WTC11 (cell line): ENCODE measurements around the gene GNAL. TPM values are rescaled to one million over a fixed set of nuclear protein-coding genes. Genes with fewer than 3 reads are reported as not detected.

Source experiments
- ATAC-seq: fragments of 200-7000 bp; cut with Tn5 transposase; 2 replicates; pipeline ENCODE4 v1.10.0; 2021; ENCODE audit warnings: mild to moderate bottlenecking, moderate library complexity
- CTCF ChIA-PET: fragments of 300-600 bp; sonication (Branson Sonifier 250); formaldehyde crosslinking; loops from one replicate; lab custom pipeline; 2021; ENCODE audit warnings: antibody characterized with exemption; lab: Charles Lee
- POLR2A ChIA-PET: fragments of 350-600 bp; sonication (Branson Sonifier 250); formaldehyde crosslinking; loops from one replicate; lab custom pipeline; 2021; ENCODE audit warnings: antibody characterized with exemption; lab: Charles Lee
- DNase-seq: peaks from one replicate; pipeline ENCODE4 v3.0.0; 2021; ENCODE audit warnings: low spot score
- H3K27ac Mint-ChIP-seq: 2 replicates; pipeline ENCODE4 v1.8.0; 2021; ENCODE audit warnings: mixed read lengths
- H3K27me3 Mint-ChIP-seq: 2 replicates; pipeline ENCODE4 v1.8.0; 2021; ENCODE audit warnings: low read depth, mild to moderate bottlenecking, moderate library complexity, mixed read lengths
- H3K36me3 Mint-ChIP-seq: 2 replicates; pipeline ENCODE4 v1.8.0; 2021; ENCODE audit warnings: mixed read lengths
- H3K4me1 Mint-ChIP-seq: 2 replicates; pipeline ENCODE4 v1.8.0; 2022; ENCODE audit warnings: mixed read lengths
- H3K4me3 Mint-ChIP-seq: 2 replicates; pipeline ENCODE4 v1.8.0; 2021; ENCODE audit warnings: mild to moderate bottlenecking, moderate library complexity, mixed read lengths
- H3K9me3 Mint-ChIP-seq: 2 replicates; pipeline ENCODE4 v1.8.0; 2021; ENCODE audit warnings: mixed read lengths
- CREB1 ChIP-seq: sonication (generic); formaldehyde crosslinking; IDR thresholded peaks from 2 replicates; pipeline ENCODE4 v1.8.0; 2023; ENCODE audit warnings: mild to moderate bottlenecking, missing genetic modification reagents
- CTCF ChIP-seq: fragments of 200-600 bp; IDR thresholded peaks from 2 replicates; pipeline ENCODE4 v1.8.0; 2022; ENCODE audit warnings: antibody characterized with exemption
- ELF4 ChIP-seq: sonication (generic); formaldehyde crosslinking; IDR thresholded peaks from 2 replicates; pipeline ENCODE4 v1.8.1; 2022; ENCODE audit warnings: low read depth, mild to moderate bottlenecking, moderate library complexity, missing genetic modification reagents
- GABPB1 ChIP-seq: sonication (generic); formaldehyde crosslinking; IDR thresholded peaks from 2 replicates; pipeline ENCODE4 v1.8.1; 2023; ENCODE audit warnings: mild to moderate bottlenecking, missing genetic modification reagents
- HMGA2 ChIP-seq: fragments of 250-450 bp; sonication (Bioruptor Pico); IDR thresholded peaks from 2 replicates; pipeline ENCODE4 v1.4.0; 2021; ENCODE audit warnings: mild to moderate bottlenecking, moderate library complexity
- IRF2 ChIP-seq: sonication (generic); formaldehyde crosslinking; IDR thresholded peaks from 2 replicates; pipeline ENCODE4 v1.8.0; 2022; ENCODE audit warnings: low read depth, missing genetic modification reagents, borderline replicate concordance
- JUN ChIP-seq: sonication (generic); formaldehyde crosslinking; IDR thresholded peaks from 2 replicates; pipeline ENCODE4 v1.8.0; 2023; ENCODE audit warnings: mild to moderate bottlenecking, missing genetic modification reagents
- NFATC4 ChIP-seq: fragments of 250-450 bp; sonication (Bioruptor Pico); IDR thresholded peaks from 2 replicates; pipeline ENCODE4 v1.9.0; 2021; ENCODE audit warnings: mild to moderate bottlenecking
- OVOL2 ChIP-seq: fragments of 250-450 bp; sonication (Bioruptor Pico); IDR thresholded peaks from 2 replicates; pipeline ENCODE4 v1.9.0; 2021; ENCODE audit warnings: mild to moderate bottlenecking, borderline replicate concordance
- RELA ChIP-seq: sonication (generic); formaldehyde crosslinking; IDR thresholded peaks from 2 replicates; pipeline ENCODE4 v1.8.1; 2022; ENCODE audit warnings: missing genetic modification reagents, mild to moderate bottlenecking, borderline replicate concordance
- ZNF121 ChIP-seq: sonication (generic); formaldehyde crosslinking; IDR thresholded peaks from 2 replicates; pipeline ENCODE4 v1.8.0; 2023; ENCODE audit warnings: missing genetic modification reagents
- ZNF138 ChIP-seq: sonication (generic); formaldehyde crosslinking; conservative IDR thresholded peaks from 2 replicates; pipeline ENCODE4 v1.8.1; 2022; ENCODE audit warnings: mild to moderate bottlenecking, moderate library complexity, missing genetic modification reagents
- ZNF281 ChIP-seq: sonication (generic); formaldehyde crosslinking; IDR thresholded peaks from 2 replicates; pipeline ENCODE4 v1.8.0; 2023; ENCODE audit warnings: mild to moderate bottlenecking, missing genetic modification reagents
- ZNF423 ChIP-seq: fragments of 250-450 bp; sonication (Bioruptor Pico); IDR thresholded peaks from 2 replicates; pipeline ENCODE4 v2.1.2; 2022; ENCODE audit warnings: mild to moderate bottlenecking, moderate library complexity
- ZNF671 ChIP-seq: fragments of 250-450 bp; sonication (Bioruptor Pico); IDR thresholded peaks from 2 replicates; pipeline ENCODE4 v1.8.0; 2021; ENCODE audit warnings: mild to moderate bottlenecking
- total RNA-seq: library from RNA; stranded (reverse); gene quantifications from 3 replicates; pipeline ENCODE4 v1.2.3, GENCODE V29; 2021
- TF ChIP-seq, protein P1 (sequence below): sonication (generic); formaldehyde crosslinking; IDR thresholded peaks from 2 replicates; pipeline ENCODE4 v1.8.1; 2022; ENCODE audit warnings: missing genetic modification reagents, borderline replicate concordance
- TF ChIP-seq, protein P2 (sequence below): sonication (generic); formaldehyde crosslinking; IDR thresholded peaks from 2 replicates; pipeline ENCODE4 v1.8.1; 2022; ENCODE audit warnings: mild to moderate bottlenecking, missing genetic modification reagents, moderate library complexity, borderline replicate concordance
- TF ChIP-seq, protein P3 (sequence below): fragments of 250-450 bp; sonication (Bioruptor Pico); IDR thresholded peaks from 2 replicates; pipeline ENCODE4 v1.9.0; 2021; ENCODE audit warnings: moderate library complexity, mild to moderate bottlenecking, inconsistent platforms, borderline replicate concordance

Gene GNAL
- total RNA-seq, 1 experiment from 2014 or later, result 22.3 TPM

GRCh38 chr18:11747286-11747685, 58.2 kb downstream of the GNAL start (continued):
- TF ChIP-seq CTCF (no peak), ZNF138 (CRISPR knock-in tag) (no peak), JUN (CRISPR knock-in tag) (no peak), IRF2 (CRISPR knock-in tag) (no peak), GABPB1 (CRISPR knock-in tag) (no peak), ZNF671 (no peak)
- TF ChIP-seq, protein P1, sequence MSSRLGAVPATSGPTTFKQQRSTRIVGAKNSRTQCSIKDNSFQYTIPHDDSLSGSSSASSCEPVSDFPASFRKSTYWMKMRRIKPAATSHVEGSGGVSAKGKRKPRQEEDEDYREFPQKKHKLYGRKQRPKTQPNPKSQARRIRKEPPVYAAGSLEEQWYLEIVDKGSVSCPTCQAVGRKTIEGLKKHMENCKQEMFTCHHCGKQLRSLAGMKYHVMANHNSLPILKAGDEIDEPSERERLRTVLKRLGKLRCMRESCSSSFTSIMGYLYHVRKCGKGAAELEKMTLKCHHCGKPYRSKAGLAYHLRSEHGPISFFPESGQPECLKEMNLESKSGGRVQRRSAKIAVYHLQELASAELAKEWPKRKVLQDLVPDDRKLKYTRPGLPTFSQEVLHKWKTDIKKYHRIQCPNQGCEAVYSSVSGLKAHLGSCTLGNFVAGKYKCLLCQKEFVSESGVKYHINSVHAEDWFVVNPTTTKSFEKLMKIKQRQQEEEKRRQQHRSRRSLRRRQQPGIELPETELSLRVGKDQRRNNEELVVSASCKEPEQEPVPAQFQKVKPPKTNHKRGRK (CRISPR knock-in tag), result no peak

GRCh38 chr18:11747731-11748130, 58.7 kb downstream of the GNAL start:
- Mint-ChIP-seq H3K36me3 (no peaks in the 10 kb centered on the region), H3K4me3 (no peak overlapping the region), H3K4me1 (peaks cover 36% of the 10 kb centered on the region), H3K27ac (no peak overlapping the region), H3K27me3 (peaks cover 25% of the 10 kb centered on the region), H3K9me3 (no peaks in the 10 kb centered on the region)
- ChIA-PET CTCF (no interaction called here), POLR2A (no interaction called here)
- DNase-seq (peak; percentile 66), ATAC-seq (peak; percentile 45)
- TF ChIP-seq ZNF121 (no peak), ZNF138 (CRISPR knock-in tag) (no peak), OVOL2 (CRISPR knock-in tag) (no peak)
- TF ChIP-seq, protein P1 (CRISPR knock-in tag), result no peak

- POLR2A ChIA-PET, result no interaction called here
- H3K4me3 Mint-ChIP-seq, result no peak overlapping the region
- no peak overlapping the region for H3K27ac Mint-ChIP-seq
- no peak for TF ChIP-seq ZNF281 (CRISPR knock-in tag)
- DNase-seq (no peak), ATAC-seq (no peak)
- H3K36me3 Mint-ChIP-seq, result no peaks in the 10 kb centered on the region
- H3K9me3 Mint-ChIP-seq, result no peaks in the 10 kb centered on the region
- H3K27me3 Mint-ChIP-seq, result peaks cover 38% of the 10 kb centered on the region
- CTCF ChIA-PET, result interaction anchor here (1.2 kb wide), 1 partner anchor 16 kb away, joined by 4 read pairs; no protein-coding TSS in a partner anchor
- H3K4me1 Mint-ChIP-seq, result peaks cover 26% of the 10 kb centered on the region
These were observed 60.2 kb downstream of the GNAL start for GRCh38 chr18:11749305-11749704.

- ATAC-seq (no peak), DNase-seq (no peak)
- Mint-ChIP-seq H3K4me3 (0 out of 2 replicates have a peak overlapping the region, but pooled peaks have one; percentile 6), H3K9me3 (no peaks in the 10 kb centered on the region), H3K4me1 (peaks cover 24% of the 10 kb centered on the region), H3K27ac (no peak overlapping the region), H3K36me3 (no peaks in the 10 kb centered on the region), H3K27me3 (peaks cover 38% of the 10 kb centered on the region)
- ChIA-PET CTCF (interaction anchor here (1.2 to 1.4 kb wide), 2 partner anchors 17 kb away, joined by 4 to 8 read pairs; no protein-coding TSS in a partner anchor), POLR2A (no interaction called here)
- TF ChIP-seq, protein P2, sequence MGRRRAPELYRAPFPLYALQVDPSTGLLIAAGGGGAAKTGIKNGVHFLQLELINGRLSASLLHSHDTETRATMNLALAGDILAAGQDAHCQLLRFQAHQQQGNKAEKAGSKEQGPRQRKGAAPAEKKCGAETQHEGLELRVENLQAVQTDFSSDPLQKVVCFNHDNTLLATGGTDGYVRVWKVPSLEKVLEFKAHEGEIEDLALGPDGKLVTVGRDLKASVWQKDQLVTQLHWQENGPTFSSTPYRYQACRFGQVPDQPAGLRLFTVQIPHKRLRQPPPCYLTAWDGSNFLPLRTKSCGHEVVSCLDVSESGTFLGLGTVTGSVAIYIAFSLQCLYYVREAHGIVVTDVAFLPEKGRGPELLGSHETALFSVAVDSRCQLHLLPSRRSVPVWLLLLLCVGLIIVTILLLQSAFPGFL (CRISPR knock-in tag), result no peak
- TF ChIP-seq ELF4 (CRISPR knock-in tag) (no peak), RELA (no peak), NFATC4 (CRISPR knock-in tag) (no peak), ZNF423 (CRISPR knock-in tag) (no peak), HMGA2 (CRISPR knock-in tag) (no peak), JUN (CRISPR knock-in tag) (no peak), CREB1 (CRISPR knock-in tag) (no peak), OVOL2 (CRISPR knock-in tag) (no peak)
- TF ChIP-seq, protein P3, sequence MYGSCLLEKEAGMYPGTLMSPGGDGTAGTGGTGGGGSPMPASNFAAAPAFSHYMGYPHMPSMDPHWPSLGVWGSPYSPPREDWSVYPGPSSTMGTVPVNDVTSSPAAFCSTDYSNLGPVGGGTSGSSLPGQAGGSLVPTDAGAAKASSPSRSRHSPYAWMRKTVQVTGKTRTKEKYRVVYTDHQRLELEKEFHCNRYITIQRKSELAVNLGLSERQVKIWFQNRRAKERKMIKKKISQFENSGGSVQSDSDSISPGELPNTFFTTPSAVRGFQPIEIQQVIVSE (CRISPR knock-in tag), result no peak
These were observed 61.1 kb downstream of the GNAL start for GRCh38 chr18:11750171-11750570.
